NCI-H1105 (cell line): ENCODE measurements around the gene TNKS1BP1.
A peak's percentile ranks its signal among the peaks of the same experiment; 100 is the strongest.

Source experiments
- DNase-seq: peaks from one replicate; lab custom pipeline; 2025; lab: John Stamatoyannopoulos, UW

Gene TNKS1BP1

GRCh38 chr11:57330029-57330428 is 5.3 kb upstream of the TNKS1BP1 start:
- DNase-seq: no peak

- DNase-seq: no peak
Measured at GRCh38 chr11:57327721-57328120, 3.0 kb upstream of the TNKS1BP1 start.

- DNase-seq: peak; percentile 56
Measured at GRCh38 chr11:57325735-57326048, 940 bp upstream of the TNKS1BP1 start.

GRCh38 chr11:57324154-57324885 is 432 bp downstream of the TNKS1BP1 start:
- DNase-seq: peak; percentile 29

- DNase-seq: no peak
Measured at GRCh38 chr11:57323855-57324153, 948 bp downstream of the TNKS1BP1 start.

- DNase-seq: no peak
Measured at GRCh38 chr11:57323167-57323854, 1.4 kb downstream of the TNKS1BP1 start.

- DNase-seq: peak; percentile 5
Measured at GRCh38 chr11:57322256-57323166, 2.2 kb downstream of the TNKS1BP1 start.

- DNase-seq: no peak
Measured at GRCh38 chr11:57321388-57322255, 3.1 kb downstream of the TNKS1BP1 start.

- no peak for DNase-seq
Measured at GRCh38 chr11:57320719-57321387, 3.9 kb downstream of the TNKS1BP1 start.

GRCh38 chr11:57320067-57320718 is 4.6 kb downstream of the TNKS1BP1 start:
- no peak for DNase-seq

- no peak for DNase-seq
Measured at GRCh38 chr11:57318178-57318577, 6.6 kb downstream of the TNKS1BP1 start.

GRCh38 chr11:57316017-57316416 is 8.7 kb downstream of the TNKS1BP1 start:
- no peak for DNase-seq

GRCh38 chr11:57315491-57315890 is 9.3 kb downstream of the TNKS1BP1 start:
- DNase-seq: no peak

- DNase-seq: no peak
Measured at GRCh38 chr11:57314221-57314973, 10.4 kb downstream of the TNKS1BP1 start.

GRCh38 chr11:57313788-57314135 is 11.0 kb downstream of the TNKS1BP1 start:
- DNase-seq: no peak

GRCh38 chr11:57313071-57313787 is 11.5 kb downstream of the TNKS1BP1 start:
- no peak for DNase-seq

GRCh38 chr11:57312511-57313021 is 12.2 kb downstream of the TNKS1BP1 start:
- DNase-seq: no peak

GRCh38 chr11:57311109-57311936 is 13.4 kb downstream of the TNKS1BP1 start:
- peak; percentile 45 for DNase-seq
